K562 (cell line): ENCODE data around the gene ORAI2.

ENCODE experiments used
- CTCF ChIP-seq, 3 experiments: IDR thresholded peaks in 2 of 3; conservative IDR thresholded peaks in 1 of 3; 2 replicates each; pipeline ENCODE4 v1.5.1; 2011 to 2012; ENCODE audit warnings: low read length in 3 of 3, mild to moderate bottlenecking in 3 of 3, control low read depth in 2 of 3, improper control_type of control experiment in 1 of 3, inconsistent platforms in 1 of 3, low read depth in 1 of 3, mixed read lengths in 1 of 3, moderate library complexity in 1 of 3; ENCODE audit not compliant: insufficient read depth in 2 of 3
- E2F8 ChIP-seq: fragments of 450-650 bp; IDR thresholded peaks from 2 replicates; pipeline ENCODE4 v1.7.1; 2018; ENCODE audit warnings: mild to moderate bottlenecking, low read depth; ENCODE audit not compliant: partially characterized antibody
- ELF1 ChIP-seq: fragments of 200-800 bp; sonication (Bioruptor generic); IDR thresholded peaks from 2 replicates; pipeline ENCODE4 v1.6.1; 2016; ENCODE audit warnings: missing genetic modification characterization, missing compliant biosample characterization
- EZH2 ChIP-seq: IDR thresholded peaks from 2 replicates; pipeline ENCODE4 v1.6.1; 2012; ENCODE audit warnings: low read depth, mild to moderate bottlenecking, inconsistent platforms, low read length, borderline replicate concordance
- GABPA ChIP-seq: fragments of 200-800 bp; sonication (Bioruptor generic); conservative IDR thresholded peaks from 2 replicates; pipeline ENCODE4 v1.6.1; 2016; ENCODE audit warnings: low read depth, missing genetic modification characterization, missing compliant biosample characterization
- HNRNPL ChIP-seq: fragments of 200-400 bp; formaldehyde crosslinking; IDR thresholded peaks from 2 replicates; pipeline ENCODE4 v1.6.1; 2017; ENCODE audit warnings: low read depth, mild to moderate bottlenecking, low read length
- RBM34 ChIP-seq: fragments of 200-400 bp; formaldehyde crosslinking; IDR thresholded peaks from 2 replicates; pipeline ENCODE4 v1.6.1; 2018; ENCODE audit warnings: low read length, borderline replicate concordance; ENCODE audit not compliant: insufficient read depth
- ZNF12 ChIP-seq: sonication (generic); formaldehyde crosslinking; IDR thresholded peaks from 2 replicates; pipeline ENCODE4 v1.4.0; 2020; ENCODE audit warnings: mild to moderate bottlenecking, missing genetic modification reagents
- ZNF507 ChIP-seq: conservative IDR thresholded peaks from 2 replicates; pipeline ENCODE4 v1.6.1; 2017; ENCODE audit warnings: missing genetic modification characterization, missing compliant biosample characterization

GRCh38 chr7:102425639-102426267 lies 7.6 kb upstream of the ORAI2 start:
- no peak for TF ChIP-seq E2F8
- no peak for TF ChIP-seq EZH2
- no peak for TF ChIP-seq ELF1
- no peak for TF ChIP-seq ZNF12 (CRISPR knock-in tag)
- no peak for TF ChIP-seq CTCF (IDR thresholded peaks at IDR 0.05 in 2 of 3, conservative IDR thresholded peaks at IDR 0.05 in 1 of 3; ENCODE audit: insufficient read depth in 2 of 3, low read depth in 1 of 3, low read length in 3 of 3)
- TF ChIP-seq ZNF507 (tag), result no peak
- TF ChIP-seq RBM34, result no peak
- no peak for TF ChIP-seq HNRNPL
- TF ChIP-seq GABPA, result no peak
